Stomach (tissue), 9 donors: Measurements from ENCODE around the gene BANP. TPM values are rescaled to one million over a fixed set of nuclear protein-coding genes. Genes with fewer than 3 reads are reported as not detected.

Experiments
- DNase-seq, 2 donors: peaks; one replicate each; pipeline versions ENCODE4 v3.0.0 to v3.0.0-alpha.2; 2013 to 2019
- H3K27ac ChIP-seq, 5 donors: fragments of 200-600 bp in 4 of 5; sonication (generic) in 4 of 5; one replicate each; pipeline ENCODE4 v1.5.1; 2013 to 2019; ENCODE audit warnings: mild to moderate bottlenecking in 1 of 5, moderate library complexity in 1 of 5
- H3K27me3 ChIP-seq, 3 donors: fragments of 200-600 bp; sonication (generic); one replicate each; pipeline ENCODE4 v1.5.1; 2017 to 2019; ENCODE audit warnings: mixed run types in 1 of 3
- H3K36me3 ChIP-seq, 4 donors: fragments of 200-600 bp; sonication (generic); 1 replicate in 3 of 4; 2 replicates in 1 of 4; pipeline ENCODE4 v1.5.1; 2016 to 2019
- H3K4me1 ChIP-seq, 4 donors: fragments of 200-600 bp; sonication (generic); one replicate each; pipeline ENCODE4 v1.5.1; 2016 to 2019
- H3K4me3 ChIP-seq, 4 donors: fragments of 200-600 bp; sonication (generic) in 3 of 4; one replicate each; pipeline ENCODE4 v1.5.1; 2016 to 2019; ENCODE audit warnings: mild to moderate bottlenecking in 1 of 4
- H3K9me3 ChIP-seq, 4 donors: fragments of 200-600 bp; sonication (generic); one replicate each; pipeline ENCODE4 v1.5.1; 2016 to 2019
- EP300 ChIP-seq: sonication (generic); formaldehyde crosslinking; IDR thresholded peaks from one replicate; pipeline ENCODE4 v1.6.1; 2017; ENCODE audit warnings: antibody characterized with exemption
- POLR2A ChIP-seq, 4 donors: fragments of 450-650 bp; IDR thresholded peaks; one replicate each; pipeline ENCODE4 v1.6.1; 2016; ENCODE audit warnings: antibody characterized with exemption in 4 of 4, control low read depth in 2 of 4, mild to moderate bottlenecking in 1 of 4, moderate library complexity in 1 of 4
- POLR2AphosphoS5 ChIP-seq, 3 donors: sonication (generic); formaldehyde crosslinking; IDR thresholded peaks; one replicate each; pipeline ENCODE4 v1.6.1; 2016; ENCODE audit warnings: antibody characterized with exemption in 3 of 3
- WGBS, 5 donors: extraction: QIAGEN DNeasy Blood & Tissue Kit in 3 of 5; methylation state at CpG; one replicate each; pipeline versions ENCODE4 v1.1.5 to v1.1.7; 2013 to 2018; 5-methylcytosine and 5-hydroxymethylcytosine counted together
- intact Hi-C: fragments of 100-400 bp; cut with DNase I; formaldehyde crosslinking; loops from one replicate; pipeline ENCODE4 v1.15.1; 2023; ENCODE audit warnings: low total_unique reads
- polyA plus RNA-seq, 3 donors: library from polyadenylated mRNA; stranded (reverse); fragments of 200-250 nt; gene quantifications; one replicate each; pipeline ENCODE4 v1.2.3, GENCODE V29; 2013
- total RNA-seq, 5 donors: library from RNA; depleted of rRNA; stranded (reverse); fragments of >200 nt; gene quantifications; one replicate each; pipeline versions ENCODE4 v1.1.0 to v1.2.3, GENCODE V29; 2014 to 2016
- TF ChIP-seq, protein P1 (sequence below), 7 experiments: fragments of 450-650 bp in 4 of 7; fragments of 200-600 bp in 3 of 7; sonication (generic) in 3 of 7; IDR thresholded peaks; one replicate each; pipeline ENCODE4 v1.5.1; 2016 to 2019; ENCODE audit warnings: antibody characterized with exemption in 7 of 7, control low read depth in 2 of 7, mild to moderate bottlenecking in 1 of 7
- donor health status: healthy with polysubstance abuse.
- donor health status: Bipolar disorder and iron deficiency.
- donor health status: healthy.

BANP gene
- total and polyA plus RNA-seq, 8 donors = 6.0 to 144 (median 18.3) TPM

DNA sequence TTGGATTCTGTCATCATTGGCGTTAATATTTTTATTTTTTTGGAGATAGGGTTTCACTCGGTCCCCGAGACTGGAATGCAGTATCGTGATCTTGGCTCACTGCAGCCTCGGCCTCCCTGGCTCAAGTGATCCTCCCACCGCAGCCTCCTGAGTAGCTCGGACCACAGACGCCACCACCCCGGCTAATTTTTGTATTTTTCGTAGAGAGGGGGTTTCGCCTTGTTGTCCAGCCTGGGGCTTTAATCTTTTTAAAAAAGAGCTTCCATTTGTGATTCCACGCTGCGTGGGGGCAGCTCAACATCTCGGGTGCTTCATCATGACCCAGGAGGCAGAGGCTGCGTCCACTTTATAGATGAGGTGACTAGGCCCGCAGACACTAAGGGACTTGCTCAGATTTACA, 1.5 kb downstream of the BANP start:
- peak overlapping the region in 2 of 4 donors; percentile 70 to 91 for H3K4me3 ChIP-seq

DNA sequence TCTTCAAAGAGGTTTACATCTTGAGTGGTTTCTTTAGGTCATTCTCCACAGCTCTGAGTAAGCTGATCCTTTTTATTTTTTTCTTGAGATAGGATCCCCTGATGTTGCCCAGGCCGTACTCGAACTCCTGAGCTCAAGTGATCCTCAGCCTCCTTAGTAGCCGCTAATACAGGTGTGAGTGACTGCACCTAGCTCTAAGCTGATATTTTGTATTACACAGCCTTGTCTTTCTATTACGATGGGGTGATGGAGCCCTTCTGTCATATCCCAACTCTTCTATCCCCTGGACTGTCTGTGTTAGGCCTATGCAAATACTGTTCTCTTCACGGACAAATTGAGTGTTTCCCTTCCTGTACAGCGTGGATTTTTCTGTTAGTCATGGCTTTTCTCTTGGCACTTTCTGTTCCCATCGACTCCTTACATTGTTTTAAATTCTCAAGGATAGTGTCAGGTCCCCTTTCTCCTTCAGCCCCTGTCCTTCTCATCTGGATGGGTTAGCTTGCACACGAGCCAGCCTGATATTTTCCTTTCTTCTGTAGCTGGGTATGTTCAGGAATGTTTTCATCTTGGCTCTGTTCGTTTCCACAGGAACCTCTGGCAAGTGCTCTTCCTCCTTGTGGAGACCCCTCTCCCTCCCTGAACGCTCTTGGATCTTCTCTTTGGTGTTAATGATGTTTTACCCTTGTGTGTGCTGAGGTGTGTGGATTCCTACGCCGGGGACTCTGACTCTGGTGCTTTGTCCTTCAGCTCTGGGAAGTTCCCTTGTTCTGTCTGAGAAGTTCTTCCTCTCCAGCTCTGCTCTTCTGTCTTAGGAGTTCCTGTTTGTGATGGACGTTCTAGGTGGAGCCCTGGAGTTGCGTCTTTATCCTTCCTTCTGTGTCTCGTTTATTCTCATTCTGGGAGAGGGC, 2.3 kb downstream of the BANP start:
- TF ChIP-seq EP300 = no peak
- no peak for TF ChIP-seq POLR2AphosphoS5 (IDR thresholded peaks at IDR 0.05)
- TF ChIP-seq, protein P1, sequence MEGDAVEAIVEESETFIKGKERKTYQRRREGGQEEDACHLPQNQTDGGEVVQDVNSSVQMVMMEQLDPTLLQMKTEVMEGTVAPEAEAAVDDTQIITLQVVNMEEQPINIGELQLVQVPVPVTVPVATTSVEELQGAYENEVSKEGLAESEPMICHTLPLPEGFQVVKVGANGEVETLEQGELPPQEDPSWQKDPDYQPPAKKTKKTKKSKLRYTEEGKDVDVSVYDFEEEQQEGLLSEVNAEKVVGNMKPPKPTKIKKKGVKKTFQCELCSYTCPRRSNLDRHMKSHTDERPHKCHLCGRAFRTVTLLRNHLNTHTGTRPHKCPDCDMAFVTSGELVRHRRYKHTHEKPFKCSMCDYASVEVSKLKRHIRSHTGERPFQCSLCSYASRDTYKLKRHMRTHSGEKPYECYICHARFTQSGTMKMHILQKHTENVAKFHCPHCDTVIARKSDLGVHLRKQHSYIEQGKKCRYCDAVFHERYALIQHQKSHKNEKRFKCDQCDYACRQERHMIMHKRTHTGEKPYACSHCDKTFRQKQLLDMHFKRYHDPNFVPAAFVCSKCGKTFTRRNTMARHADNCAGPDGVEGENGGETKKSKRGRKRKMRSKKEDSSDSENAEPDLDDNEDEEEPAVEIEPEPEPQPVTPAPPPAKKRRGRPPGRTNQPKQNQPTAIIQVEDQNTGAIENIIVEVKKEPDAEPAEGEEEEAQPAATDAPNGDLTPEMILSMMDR (IDR thresholded peaks at IDR 0.05) = no peak
- TF ChIP-seq POLR2A (IDR thresholded peaks at IDR 0.05) = no peak
- DNase-seq = no peak
- H3K9me3 ChIP-seq = no peaks in the 10 kb centered on the region
- WGBS, 5 donors = 62 to 71% (median 63%) methylated on average over 15 of the region's 15 CpGs
- H3K4me3 ChIP-seq = no peak overlapping the region
- H3K27ac ChIP-seq = peak overlapping the region; percentile 23 to 95 (median 68)
- H3K27me3 ChIP-seq = no peaks in the 10 kb centered on the region
- peaks cover 36 to 68% (median 59%) of the 10 kb centered on the region in 4 donors for H3K4me1 ChIP-seq
- intact Hi-C loops = no loop called here
- H3K36me3 ChIP-seq = peaks cover 0 to 24% (median 14%) of the 10 kb centered on the region in 4 donors

More for the DNA sequence above, 1.5 kb downstream of the BANP start:
- DNase-seq = no peak
- Histone ChIP-seq H3K4me1 (peaks cover 36 to 71% (median 59%) of the 10 kb centered on the region in 4 donors), H3K36me3 (peaks cover 0 to 21% (median 12%) of the 10 kb centered on the region in 4 donors), H3K9me3 (no peaks in the 10 kb centered on the region), H3K27ac (peak overlapping the region in 4 of 5 donors; percentile 92 to 97 (median 95)), H3K27me3 (no peaks in the 10 kb centered on the region)
- TF ChIP-seq POLR2AphosphoS5 (IDR thresholded peaks at IDR 0.05) (no peak), EP300 (no peak), POLR2A (IDR thresholded peaks at IDR 0.05) (no peak)
- TF ChIP-seq, protein P1 (IDR thresholded peaks at IDR 0.05) = no peak
- 88 to 95% (median 92%) methylated on average over 16 of the region's 16 CpGs for WGBS, 5 donors
- intact Hi-C loops = no loop called here

DNA sequence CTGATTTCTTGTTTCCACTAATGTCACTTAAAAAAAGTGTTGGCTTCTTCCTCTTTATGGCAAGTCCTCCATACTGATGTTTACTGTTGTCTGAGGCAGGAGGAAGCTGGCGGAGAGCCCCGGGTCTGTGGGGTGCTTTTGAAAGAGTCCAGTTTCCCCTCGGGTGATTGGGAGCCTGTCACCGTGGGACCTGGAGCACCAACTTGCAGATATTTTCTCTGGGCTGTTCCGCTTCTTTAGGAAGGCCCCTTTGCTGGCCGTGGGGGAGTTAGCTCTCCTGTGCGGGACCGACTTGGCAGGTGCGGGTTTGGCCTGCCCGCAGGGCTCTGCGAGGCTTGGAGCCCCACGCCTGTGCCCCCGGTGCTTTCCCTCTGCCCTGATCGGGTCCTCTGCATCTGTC, 3.1 kb downstream of the BANP start:
- no peaks in the 10 kb centered on the region for H3K9me3 ChIP-seq
- whole genome bisulfite sequencing, 5 donors = 46 to 73% (median 58%) methylated on average over 13 to 14 of the region's 14 CpGs
- peak in 1 of 2 donors; percentile 44 for DNase-seq
- H3K27me3 ChIP-seq = no peaks in the 10 kb centered on the region
- TF ChIP-seq POLR2A (IDR thresholded peaks at IDR 0.05) = no peak
- TF ChIP-seq, protein P1 (IDR thresholded peaks at IDR 0.05) = no peak
- no peak for TF ChIP-seq EP300
- H3K4me3 ChIP-seq = no peak overlapping the region
- peaks cover 36 to 76% (median 63%) of the 10 kb centered on the region in 4 donors for H3K4me1 ChIP-seq
- intact Hi-C loops = no loop called here
- peak overlapping the region in 4 of 5 donors; percentile 66 to 95 (median 80) for H3K27ac ChIP-seq
- H3K36me3 ChIP-seq = peaks cover 0 to 24% (median 14%) of the 10 kb centered on the region in 4 donors

DNA sequence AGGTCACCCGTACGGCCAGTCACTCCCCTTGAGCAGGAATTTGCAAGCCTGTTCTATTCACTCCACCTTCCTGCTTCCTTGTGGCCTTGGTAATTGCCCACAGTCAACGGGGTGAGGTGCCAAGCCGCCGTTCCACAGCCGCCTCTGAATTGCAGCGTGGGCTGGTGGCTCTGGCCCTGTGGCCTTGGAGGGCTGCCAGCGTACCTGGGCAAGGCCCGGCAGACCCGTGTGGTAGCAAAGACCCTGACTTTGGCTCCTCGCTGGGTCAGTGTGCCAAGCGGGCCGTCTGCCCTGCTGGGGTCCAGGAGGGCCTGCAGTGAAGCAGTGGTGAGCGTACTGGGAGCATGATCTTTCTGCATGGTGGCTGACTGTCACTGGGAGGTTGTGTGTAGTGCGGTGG, 3.6 kb downstream of the BANP start:
- intact Hi-C loops = no loop called here
- Histone ChIP-seq H3K4me3 (no peak overlapping the region), H3K27ac (peak overlapping the region in 4 of 5 donors; percentile 66 to 95 (median 80)), H3K36me3 (peaks cover 0 to 24% (median 14%) of the 10 kb centered on the region in 4 donors), H3K4me1 (peaks cover 36 to 79% (median 67%) of the 10 kb centered on the region in 4 donors), H3K9me3 (no peaks in the 10 kb centered on the region), H3K27me3 (no peaks in the 10 kb centered on the region)
- TF ChIP-seq, protein P1 (IDR thresholded peaks at IDR 0.05) = no peak
- TF ChIP-seq POLR2A (IDR thresholded peaks at IDR 0.05) (no peak), POLR2AphosphoS5 (IDR thresholded peaks at IDR 0.05) (no peak), EP300 (no peak)
- no peak for DNase-seq
- 46 to 77% (median 56%) methylated on average over 15 of the region's 15 CpGs for WGBS, 5 donors
